GM12874 (cell line): Measurements from ENCODE around the gene IFT88.

Experiments
- TF ChIP-seq, protein P1 (sequence below): IDR thresholded peaks from 2 replicates; pipeline ENCODE4 v1.5.1; 2011; ENCODE audit warnings: low read depth, mild to moderate bottlenecking, control low read depth, low read length, moderate library complexity; ENCODE audit not compliant: insufficient read depth

The IFT88 gene

DNA sequence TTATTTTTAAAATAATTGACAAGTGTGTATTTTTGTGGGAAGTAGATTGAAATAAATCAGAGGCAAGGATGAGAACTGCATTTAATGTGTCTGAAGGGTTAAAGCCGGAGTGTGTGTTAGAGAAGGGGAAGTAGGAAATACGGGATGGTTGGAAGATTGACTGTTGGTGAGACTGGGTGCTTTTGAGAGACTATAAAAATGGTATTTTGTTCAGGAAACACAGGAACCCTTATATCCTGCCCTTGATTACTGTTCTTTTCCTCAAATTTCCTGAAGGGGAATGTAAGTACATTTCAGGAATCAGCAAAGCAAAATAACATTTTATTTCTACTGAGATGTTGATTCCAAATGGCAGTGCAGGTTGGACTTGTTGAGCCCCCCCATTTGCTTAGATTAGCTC is 15.1 kb downstream of the IFT88 start:
- TF ChIP-seq, protein P1, sequence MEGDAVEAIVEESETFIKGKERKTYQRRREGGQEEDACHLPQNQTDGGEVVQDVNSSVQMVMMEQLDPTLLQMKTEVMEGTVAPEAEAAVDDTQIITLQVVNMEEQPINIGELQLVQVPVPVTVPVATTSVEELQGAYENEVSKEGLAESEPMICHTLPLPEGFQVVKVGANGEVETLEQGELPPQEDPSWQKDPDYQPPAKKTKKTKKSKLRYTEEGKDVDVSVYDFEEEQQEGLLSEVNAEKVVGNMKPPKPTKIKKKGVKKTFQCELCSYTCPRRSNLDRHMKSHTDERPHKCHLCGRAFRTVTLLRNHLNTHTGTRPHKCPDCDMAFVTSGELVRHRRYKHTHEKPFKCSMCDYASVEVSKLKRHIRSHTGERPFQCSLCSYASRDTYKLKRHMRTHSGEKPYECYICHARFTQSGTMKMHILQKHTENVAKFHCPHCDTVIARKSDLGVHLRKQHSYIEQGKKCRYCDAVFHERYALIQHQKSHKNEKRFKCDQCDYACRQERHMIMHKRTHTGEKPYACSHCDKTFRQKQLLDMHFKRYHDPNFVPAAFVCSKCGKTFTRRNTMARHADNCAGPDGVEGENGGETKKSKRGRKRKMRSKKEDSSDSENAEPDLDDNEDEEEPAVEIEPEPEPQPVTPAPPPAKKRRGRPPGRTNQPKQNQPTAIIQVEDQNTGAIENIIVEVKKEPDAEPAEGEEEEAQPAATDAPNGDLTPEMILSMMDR = no peak

DNA sequence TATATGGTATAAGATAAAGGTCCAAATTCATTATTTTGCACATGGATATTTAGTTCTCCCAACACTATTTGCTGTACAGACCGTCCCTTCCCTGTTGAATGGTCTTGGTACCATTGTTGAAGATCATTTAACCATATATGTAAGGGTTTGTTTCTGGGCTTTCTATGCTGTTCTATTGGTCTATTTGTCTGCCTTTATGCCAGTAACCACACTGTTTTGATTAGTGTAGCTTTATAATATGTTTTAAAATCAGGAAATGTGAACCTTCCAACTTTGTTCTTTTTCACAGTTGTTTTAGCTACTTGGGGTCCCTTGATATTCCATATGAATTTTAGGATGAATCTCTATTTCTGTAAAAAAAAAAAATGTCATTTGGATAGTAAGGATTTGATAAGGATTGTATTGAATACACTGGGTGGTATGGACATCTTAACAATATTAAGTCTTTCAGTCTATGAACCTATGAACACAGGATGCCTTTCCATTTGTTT is 16.9 kb downstream of the IFT88 start:
- TF ChIP-seq, protein P1 = no peak

GRCh38 chr13:20585371-20585770 is 18.4 kb downstream of the IFT88 start:
- TF ChIP-seq, protein P1 = no peak

DNA sequence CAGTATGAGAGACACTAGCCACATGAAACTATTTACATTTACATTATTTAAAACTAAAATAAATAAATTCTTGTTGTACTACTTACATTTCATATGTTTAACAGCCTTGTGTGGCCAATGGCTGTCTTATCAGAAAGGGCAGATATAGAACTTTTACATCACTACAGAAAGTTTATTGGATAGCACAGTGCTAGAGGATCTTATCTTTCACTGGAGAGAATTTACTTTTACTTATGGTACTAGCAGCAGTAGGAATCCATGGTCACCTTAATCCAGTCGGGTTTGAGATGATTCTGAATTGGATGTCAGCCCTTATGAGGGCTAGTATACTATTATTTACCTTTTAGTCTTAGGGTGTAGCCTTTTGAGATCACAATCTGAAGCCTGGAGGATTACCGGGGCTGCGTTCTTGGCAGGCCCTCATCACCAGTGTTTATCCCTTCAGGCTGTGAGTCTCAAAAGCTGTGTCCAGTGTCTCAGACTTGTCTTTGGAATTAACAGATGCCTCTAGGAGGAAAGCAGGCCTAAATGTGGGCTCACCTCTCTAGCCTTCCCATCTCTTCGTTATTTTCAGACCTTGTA is 21.7 kb downstream of the IFT88 start:
- TF ChIP-seq, protein P1 = no peak

- TF ChIP-seq, protein P1 = no peak
Measured at GRCh38 chr13:20590561-20590960, 23.6 kb downstream of the IFT88 start.

DNA sequence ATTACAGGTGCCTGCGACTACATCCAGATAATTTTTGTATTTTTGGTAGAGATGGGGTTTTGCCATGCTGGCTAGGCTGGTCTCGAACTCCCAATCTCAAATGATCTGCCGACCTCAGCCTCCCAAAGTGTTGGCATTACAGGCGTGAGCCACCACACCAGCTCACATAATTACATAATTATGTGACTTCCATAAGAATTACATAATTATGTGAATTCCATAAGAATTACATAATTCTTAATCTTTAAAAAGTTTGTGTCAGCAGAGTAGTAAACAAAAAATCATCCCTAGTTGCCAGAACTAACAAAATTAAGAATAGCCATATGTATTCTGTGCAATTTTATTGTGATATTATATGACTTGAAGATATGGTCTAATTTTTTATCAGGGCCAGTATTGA is 25.6 kb downstream of the IFT88 start:
- TF ChIP-seq, protein P1 = no peak

DNA sequence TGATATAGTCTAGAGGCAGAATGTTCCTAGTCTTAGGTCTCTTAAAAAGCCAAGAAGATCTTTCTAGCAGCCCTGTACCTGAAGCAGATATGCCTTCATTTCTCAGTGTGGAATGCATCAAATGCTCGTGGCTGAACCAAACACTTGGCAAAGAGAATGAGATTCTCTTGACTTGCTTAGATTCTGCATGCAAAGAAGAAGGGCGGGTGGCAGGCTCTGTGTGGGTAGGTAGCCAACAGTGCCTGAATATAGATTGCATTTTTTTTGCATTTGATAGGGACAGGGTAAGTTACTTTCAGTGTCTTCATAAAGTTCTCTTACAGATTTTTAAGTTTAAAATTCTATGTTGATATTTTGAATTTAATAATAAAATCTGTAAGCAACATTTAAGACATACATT is 27.3 kb downstream of the IFT88 start:
- TF ChIP-seq, protein P1 = no peak
